GM19438 (cell line): ENCODE measurements around the gene USP33.
A peak's percentile ranks its signal among the peaks of the same experiment; 100 is the strongest.
"Not testable (repeated sequence)": the region's sequence is repeated elsewhere in the genome, so short reads cannot be mapped to it uniquely, and the experiment has no call there.

ENCODE experiments used
- ATAC-seq: cut with Tn5 transposase; IDR thresholded peaks from one replicate; pipeline ENCODE4 v1.9.1; 2021; ENCODE audit warnings: low read depth; ENCODE audit not compliant: unreplicated experiment

USP33 gene

DNA sequence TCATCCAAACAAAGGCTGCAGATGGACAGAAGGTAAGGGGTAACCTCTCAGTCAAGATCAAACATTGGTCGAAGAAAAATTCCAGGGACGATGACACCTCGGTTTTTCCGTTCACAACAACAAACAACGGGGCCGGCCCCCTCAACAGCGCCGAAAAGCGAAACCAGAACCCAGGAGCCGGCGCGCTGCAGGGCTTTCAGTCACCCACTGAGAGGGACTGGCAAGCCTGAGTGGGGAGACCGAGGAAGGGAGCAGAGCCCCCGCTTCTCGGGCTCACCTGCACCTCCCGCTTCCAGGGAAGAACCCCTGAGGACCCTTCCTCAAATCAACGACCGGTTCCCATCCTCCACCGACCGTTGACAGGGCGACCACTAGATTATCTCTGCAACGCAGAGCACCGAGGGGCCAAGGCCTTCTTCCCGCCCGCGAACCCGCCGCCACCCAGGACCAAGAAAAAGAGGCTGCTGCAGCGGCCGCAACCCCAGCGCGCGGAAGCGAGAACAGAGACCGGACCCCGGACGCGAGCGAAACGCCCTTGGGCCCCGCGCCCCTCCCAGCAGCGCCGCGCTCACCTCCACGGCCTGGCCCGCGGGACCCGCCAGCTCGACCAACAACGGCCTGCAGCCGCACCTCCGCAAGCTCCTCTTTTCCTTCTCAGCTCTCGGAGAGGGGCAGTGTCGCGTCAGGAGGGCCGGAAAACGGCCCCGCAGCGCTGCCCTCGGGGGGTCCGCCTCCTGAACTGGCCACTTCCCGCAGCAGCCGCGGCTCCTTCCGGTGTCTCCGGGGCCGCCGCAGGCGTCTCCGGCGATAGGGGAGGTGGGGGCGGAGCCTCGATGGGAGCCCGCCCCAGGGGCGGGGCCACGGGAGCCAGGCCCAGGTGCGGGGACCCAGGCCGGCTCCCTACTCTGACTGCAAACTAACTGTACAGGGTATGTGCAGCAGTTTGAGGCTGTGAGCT, at the start of gene USP33:
Gene USP33, minus strand, starts transcription at position 782 of the 958 bp plus-strand sequence. CDS start 18,155 bp downstream, outside the sequence.
- peak; percentile 89 for ATAC-seq

DNA sequence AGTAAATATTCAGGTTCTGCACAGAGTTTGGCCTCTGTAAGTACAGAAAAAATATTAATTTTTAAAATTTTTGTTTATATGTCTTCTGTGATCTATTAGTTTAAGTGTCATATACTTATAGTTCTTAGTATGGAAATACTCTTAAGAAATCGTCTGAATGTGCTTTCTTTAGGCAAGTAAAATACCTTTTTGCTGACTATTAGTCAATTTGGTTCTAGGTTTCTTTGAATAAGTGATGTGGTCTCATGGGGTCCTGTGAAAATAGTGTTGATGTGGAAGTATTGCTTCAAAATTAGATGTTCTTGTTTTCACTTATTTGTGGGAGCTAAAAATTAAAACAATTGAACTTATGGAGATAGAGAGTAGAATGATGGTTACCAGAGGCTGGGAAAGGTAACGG, 43.7 kb upstream of the USP33 start:
- ATAC-seq = no peak

DNA sequence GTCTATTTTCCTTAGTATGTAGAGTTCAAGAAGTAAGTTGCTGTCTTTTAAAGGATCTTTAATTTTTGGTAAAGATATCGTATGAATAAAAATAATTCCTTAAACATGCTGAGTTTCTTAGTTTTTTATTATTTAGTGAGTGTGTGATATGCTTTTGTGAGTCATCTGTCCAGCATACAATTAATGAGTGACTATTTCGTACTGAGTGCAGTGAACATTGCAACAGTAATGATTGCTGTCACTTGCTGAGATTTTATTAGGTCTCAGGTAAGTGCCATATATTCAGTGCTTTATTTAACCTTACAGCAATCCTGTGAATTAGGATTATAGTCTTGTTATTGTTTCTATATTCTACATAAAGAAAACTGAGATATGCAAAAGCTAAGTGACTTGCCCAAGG, 42.4 kb upstream of the USP33 start:
- no peak for ATAC-seq

DNA sequence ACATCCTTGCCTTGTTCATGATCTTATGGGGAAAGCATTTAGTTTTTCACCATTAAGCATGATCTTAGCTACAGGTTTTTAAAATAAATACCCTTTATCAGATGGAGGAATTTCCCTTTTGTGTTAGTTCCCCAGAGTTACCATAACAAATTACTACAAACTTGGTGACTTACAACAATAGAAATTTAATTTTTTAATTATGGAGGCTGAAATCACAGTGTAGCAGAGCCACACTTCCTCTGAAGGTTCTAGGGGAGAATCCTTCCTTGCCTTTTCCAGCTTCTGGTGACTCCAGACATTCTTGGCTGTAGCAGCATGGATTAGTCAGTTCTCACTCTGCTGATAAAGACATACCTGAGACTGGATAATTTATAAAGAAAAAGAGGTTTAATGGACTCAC, 38.3 kb upstream of the USP33 start:
- no peak for ATAC-seq

DNA sequence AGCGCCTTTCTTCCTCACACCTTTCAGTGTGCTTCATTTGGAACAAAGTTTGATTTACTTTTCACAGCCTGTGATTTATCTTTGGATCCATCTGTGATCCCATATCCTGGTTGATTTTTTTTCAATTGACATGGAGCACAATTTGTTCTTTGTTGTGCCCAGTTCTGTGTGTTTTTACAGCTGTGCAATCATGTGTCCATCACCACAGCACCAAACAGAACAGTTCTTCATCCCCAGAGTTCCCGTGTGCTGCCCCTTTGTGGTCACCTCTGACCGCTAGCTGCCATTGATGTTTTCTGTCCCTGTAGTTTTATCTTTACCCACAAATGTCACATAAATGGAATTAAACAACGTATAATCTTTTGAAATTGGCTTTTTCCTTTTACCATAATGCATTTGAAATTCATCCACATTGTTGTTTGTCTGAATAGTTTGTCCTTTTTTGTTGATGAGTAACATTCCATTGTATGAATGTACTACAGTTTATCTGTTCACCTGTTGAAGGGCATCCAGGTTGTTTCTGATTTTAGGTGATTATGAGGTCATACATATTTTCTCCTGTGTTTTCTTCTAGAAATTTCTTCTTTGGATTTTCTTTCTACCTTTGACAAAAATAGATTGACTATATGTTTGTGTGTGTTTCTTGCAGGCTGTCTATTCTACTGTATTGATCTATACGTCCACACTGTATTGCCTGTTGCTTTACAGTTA, 37.2 kb upstream of the USP33 start:
- ATAC-seq = no peak

DNA sequence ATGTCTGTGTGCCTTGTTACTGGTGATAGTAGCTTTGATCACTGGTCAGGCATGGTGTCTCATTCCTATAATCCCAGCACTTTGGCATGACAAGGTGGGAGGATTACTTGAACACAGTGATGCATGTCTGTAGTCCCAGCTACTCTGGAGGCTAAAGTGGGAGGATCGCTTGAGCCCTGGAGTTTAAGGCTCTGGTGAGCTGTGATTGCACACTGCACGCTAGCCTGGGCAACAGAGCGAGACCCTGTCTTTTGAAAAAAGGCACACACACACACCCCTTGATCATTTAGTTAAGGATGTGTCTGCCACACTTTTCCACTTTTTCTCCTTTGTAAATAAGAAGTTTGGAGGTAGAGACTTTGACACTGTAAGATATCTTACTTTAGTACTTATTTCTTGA, 34.9 kb upstream of the USP33 start:
- ATAC-seq = no peak

DNA sequence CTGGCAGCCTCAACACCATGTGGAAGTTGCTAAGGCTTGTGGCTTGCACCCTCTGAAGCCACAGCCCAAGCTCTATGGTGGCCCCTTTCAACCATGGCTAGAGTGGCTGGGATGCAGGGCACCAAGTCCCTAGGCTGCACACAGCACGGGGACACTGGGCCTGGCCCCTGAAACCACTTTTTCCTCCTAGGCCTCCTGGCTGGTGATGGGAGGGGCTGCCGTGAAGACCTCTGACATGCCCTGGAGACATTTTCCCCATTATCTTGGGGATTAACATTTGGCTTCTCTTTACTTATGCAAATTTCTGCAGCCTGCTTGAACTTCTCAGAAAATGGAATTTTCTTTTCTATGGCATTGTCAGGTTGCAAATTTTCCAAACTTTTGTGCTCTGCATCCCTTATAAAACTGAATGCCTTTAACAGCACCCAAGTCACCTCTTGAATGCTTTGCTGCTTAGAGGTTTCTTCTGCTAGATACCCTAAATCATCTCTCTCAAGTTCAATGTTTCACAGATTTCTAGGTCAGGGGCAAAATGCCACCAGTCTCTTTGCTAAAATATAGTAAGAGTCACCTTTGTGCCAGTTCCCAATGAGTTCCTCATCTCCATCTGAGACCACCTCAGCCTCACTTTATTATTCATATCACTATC, 26.6 kb upstream of the USP33 start:
- ATAC-seq = not testable (repeated sequence)

DNA sequence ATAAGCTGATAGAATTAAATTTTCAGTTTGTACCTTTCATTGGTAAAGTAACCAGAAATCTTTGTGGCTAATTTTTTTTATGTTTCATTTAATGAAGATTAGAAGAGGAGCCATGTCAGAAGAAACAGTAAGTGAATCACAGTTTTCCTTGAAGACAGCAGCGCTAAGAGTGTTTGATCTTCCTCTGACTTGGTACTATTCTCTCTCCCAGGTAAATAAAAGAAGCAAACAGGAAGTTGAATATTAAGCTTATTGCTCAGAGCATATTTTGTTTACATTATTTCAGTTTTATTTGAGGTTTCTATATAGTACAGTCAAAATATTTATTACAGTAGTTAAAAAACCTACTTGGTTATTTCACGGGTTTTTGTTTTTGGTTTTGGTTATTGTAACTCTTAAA, 23.5 kb upstream of the USP33 start:
- ATAC-seq = no peak

DNA sequence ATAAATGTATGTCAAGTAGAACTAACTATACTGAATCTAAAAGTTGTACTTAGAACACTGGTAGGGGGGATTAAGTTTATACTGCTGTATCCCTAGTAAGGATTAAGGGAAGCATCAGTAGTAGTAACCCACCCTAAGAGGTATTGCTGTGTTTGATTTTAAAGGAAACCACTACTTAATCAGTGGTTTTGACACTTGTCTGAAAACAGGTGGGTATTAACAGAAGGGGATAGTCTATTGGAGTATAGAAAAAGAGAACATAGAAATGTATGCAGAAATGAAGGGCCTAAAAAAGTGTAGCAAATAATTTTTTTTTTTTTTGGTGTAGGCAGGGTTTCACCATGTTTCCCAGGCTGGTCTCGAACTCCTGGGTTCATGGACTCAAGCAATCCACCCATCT, 22.0 kb upstream of the USP33 start:
- no peak for ATAC-seq

DNA sequence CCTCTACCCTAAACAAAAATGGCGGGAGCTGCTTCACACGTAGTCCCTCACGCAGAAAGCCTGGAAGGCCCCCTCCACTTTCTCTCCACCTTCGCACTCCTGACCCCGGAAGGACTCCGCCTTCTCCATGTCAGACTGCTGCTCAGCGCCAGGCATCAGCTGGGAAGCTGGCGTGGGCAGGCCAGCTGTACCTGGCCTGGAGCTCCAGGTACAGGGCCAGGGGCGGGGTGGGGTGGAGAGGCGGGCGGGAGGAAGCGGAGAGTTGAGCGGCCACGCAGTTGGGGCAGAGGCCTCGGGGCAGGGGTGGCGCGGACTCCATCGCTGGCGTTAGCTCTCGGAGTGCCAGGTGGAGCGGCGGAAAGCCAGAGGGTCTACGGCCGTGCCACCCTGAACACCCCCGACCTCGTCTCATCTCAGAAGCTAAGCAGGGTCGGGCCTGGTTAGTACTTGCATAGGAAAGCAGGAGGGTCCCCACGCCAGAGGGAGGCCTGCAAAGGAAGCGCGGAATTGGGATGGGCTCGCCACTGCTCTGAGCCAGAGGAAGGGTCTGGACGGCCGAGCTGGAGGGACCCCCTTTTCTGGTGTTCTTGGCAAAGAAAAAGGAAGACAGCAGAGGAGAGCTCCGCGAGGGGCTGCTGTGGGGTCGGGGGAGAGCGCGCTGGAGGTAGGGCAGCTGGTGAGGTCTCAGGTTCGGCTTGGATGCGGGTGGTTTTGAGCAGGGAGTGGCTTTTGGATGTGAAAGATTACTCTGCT, 20.1 kb upstream of the USP33 start, which contains the start of gene MIGA1:
Gene MIGA1, plus strand, starts transcription at position 121 of the 753 bp plus-strand sequence. CDS start 3,604 bp downstream, outside the sequence.
- ATAC-seq = peak; percentile 92

DNA sequence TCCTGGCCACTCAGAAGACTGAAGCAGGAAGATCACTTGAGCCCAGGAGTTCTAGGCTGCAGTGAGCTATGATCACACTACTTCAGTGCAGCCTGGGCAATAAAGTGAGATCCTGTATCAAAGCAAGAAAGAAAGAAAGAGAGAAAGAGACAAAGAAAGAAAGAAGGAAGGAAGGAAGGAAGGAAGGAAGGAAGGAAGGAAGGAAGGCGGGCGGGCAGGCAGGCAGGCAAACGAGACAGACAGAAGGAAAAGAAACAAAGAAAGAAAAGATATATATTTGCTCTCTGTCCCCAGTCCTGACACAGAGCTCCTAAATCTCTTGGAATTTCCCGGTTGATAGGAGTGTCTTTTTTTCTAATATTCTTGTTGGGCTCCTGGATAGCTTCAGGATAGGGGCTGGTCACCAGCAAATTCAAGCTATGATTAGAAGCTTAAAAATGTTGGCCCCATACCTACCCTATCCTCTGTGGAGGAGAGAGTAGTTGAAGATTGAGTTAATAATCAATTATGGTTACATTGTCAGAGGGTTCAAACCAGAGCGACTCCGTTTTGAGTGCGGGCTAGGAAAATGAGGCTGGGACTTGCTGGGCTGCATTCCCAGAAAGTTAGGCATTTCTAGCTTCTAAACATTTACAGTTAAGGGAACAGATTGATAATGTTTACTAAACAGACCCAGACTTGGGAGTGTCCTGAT, 16.5 kb upstream of the USP33 start:
- no peak for ATAC-seq

DNA sequence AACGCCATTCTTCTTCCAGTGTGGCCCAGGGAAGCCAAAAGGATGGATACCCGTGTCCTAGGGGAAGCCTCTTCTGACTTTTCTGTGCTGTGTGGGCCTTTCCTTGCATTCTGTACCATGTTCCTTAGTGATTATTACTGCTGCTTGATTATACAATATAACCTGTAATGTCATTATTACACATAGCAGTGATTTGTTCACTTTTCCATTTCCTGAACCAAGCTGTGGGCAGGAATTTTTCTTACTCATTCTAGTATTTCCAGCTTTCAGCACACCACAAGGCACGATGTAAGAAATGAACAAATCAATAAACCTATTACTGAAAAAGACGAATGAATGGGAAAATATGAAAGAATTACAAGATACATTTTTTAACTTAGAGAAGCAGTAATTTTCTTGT, 8.4 kb upstream of the USP33 start:
- no peak for ATAC-seq

DNA sequence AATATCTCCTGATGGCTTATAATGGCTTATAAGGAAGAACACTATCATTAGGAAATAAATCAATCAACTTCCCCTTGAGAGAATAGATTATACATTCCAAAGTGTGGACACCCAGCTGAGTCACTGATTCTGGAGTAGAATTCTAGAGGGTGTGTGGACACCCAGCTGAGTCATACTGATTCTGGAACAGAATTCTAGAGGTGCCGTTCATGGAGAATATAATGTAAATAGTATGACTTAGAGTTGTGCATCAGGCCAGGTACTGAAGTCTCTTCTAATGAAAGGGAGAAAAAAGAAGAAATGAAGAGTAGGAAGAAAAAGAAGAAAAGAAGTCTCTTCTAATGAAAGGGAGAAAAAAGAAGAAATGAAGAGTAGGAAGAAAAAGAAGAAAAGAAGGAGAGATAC, 2.4 kb upstream of the USP33 start:
- ATAC-seq = no peak

DNA sequence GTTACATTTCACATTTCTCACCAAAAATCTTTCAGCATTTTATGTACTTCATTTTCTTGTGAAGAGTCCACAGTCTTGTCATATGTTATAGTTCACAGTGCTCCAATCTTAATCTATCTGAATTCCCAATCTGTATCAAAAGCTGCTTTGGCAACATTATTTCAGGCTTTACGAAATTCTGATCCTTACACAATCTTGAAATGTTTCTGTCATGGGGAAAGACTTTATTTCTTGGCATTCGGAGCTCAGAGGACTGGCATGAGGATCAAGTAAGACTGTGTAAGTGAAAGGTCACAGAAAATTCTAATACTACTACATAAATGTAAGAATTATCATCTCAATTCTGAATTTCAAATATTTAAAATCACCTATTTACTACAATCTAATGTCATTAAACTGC, 2.0 kb downstream of the USP33 start:
- no peak for ATAC-seq

DNA sequence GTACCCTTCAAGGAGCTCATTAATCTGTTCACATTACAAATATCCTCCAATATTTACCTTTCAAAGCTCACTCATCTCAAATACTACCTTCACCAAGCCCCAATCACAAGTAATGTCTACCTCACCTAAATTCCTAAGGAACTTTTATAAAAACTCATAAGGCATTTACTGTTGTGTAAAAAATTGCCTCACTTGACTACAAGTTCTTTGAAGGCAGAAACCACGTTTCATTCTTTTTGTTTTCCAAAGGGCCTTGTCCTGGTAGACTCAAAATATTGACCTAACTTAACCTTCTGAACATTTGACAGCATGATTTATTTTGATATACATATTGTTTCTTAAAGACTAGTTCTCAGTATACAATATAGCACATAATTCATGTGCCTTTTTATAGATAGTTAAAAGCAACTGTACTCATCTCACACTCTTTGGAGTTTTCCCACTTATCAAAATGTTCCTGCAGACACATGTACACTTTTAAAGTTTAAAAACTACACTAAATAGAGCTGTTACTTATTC, 2.5 kb downstream of the USP33 start:
- ATAC-seq = no peak

DNA sequence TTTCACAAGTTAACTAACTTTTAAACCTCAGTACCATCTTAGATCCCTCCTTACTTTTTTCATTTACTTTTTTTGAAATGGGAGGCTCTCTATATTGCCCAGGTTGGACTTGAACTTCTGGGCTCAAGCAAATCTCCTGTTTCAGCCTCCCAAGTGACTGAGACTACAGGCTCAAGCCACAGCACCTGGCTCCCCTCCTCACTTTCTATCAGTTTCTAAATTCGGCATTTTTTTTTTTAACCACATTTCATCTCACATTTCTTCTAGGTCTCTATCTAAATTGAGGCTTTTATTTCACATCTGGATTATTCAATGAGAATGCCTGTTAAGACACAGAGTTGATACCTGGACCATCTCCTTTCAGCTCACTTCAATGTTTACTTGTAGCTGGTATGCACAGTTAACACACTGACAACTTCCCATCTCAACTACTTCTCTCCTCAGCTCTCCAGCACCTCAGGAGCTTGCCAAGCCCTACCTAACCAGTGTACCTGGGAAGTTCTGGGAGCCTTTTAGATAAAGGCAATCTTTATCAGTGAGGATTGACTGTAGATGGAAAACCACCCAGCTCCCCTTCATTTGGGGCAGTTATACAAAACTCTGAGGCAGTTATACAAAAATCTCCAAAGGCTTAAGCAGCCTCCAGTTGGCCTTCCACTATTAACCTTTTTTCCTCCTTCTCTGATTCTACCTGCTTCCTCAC, 3.4 kb downstream of the USP33 start:
- no peak for ATAC-seq

DNA sequence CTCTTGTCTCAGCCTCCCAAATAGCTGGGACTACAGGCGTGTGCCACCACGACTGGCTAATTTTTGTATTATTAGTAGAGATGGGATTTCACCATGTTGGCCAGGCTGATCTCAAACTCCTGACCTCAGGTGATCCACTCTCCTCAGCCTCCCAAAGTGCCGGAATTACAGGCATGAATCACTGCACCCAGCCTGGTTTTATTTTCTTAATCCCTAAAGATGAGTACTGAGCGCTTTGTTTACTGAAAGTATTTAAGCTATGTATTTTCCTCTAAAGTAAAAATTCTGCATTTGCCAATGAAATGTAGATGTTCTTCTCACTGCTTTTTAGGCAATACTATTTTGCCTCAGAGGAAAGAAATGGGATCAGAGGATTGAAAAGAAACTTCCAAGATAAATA, 10.2 kb downstream of the USP33 start:
- not testable (repeated sequence) for ATAC-seq

DNA sequence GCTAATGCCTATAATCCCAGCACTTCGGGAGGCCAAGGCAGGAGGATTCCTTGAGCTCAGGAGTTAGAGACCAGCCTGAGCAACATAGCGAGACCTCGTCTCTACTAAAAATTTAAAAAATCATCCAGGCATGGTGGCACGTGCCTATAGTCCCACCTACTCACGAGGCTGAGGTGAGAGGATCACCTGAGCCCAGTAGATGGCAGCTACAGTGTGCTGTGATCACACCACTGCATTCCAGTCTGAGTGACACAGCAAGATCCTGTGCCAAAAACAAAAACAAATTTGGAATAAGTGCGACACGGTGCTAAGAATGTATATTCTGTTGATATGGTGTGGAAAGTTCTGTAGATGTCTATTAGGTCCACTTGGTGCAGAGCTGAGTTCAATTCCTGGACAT, 15.1 kb downstream of the USP33 start:
- ATAC-seq = no peak

DNA sequence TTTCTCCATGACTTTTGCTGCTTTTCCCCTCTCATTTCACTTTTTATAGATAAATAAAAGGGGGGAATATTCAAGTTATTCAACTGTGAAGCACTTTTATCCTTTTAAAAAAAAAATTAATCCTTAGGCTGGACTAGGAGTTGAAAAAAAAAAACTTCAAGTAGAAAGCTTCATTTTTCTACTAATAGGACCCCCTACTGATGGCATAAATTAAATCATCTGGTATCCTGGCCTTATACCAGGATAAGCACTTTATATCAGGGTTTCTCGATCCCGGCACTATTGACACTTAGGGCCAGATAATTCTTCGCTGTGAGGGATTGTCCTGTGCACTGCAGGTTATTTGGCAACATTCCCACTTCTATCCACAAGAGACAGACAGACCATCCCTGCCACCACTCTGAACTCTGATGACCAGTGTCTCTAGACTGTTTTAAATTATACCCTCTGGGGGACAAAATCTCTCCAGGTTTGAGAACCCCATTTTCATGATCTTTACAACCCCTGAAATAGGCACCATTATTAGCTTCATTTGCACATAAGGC, 17.6 kb downstream of the USP33 start:
- no peak for ATAC-seq
